ENCODE data around the gene TMEM218.

Gene TMEM218

DNA sequence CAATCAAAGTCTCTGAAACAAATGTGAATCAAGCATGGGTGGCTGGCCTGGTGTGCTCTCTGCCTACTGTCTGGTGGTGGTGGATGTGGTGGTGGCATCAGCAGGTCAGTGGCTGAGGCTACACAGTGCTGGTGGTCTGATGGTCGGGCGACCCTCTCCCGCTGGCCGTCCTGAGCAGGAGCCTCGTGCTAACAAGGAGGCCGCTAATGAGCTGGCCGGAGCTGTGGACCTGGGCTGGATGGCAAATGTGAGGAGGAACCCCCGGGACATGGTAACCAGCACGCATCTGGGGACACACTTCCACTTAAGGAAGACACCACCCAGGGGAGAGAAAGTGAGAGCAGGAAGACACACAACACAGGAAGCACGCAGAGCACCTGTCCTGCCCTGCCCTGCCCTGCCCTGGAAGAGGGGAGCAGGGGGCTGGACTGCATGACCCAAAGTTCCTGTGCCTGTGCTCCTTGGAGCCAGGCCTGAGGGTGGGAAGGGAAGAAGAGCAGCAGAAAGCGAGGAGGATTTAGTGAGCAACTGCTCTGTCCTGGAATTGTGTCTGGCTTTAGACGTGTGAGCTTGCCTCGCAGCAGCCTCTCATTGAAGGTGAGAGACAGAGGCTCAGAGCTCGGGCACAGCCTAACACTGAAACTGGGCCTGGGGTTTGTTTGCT is 24.7 kb downstream of the TMEM218 start:
- Mint-ChIP-seq H3K4me1 (peaks cover 9% of the 10 kb centered on the region), H3K36me3 (ENCODE audit: low read depth) (no peaks in the 10 kb centered on the region), H3K4me3 (no peak overlapping the region), H3K27ac (no peak overlapping the region), H3K9me3 (no peaks in the 10 kb centered on the region), H3K27me3 (ENCODE audit: low read depth) (no peaks in the 10 kb centered on the region)
- TF ChIP-seq, protein P1, sequence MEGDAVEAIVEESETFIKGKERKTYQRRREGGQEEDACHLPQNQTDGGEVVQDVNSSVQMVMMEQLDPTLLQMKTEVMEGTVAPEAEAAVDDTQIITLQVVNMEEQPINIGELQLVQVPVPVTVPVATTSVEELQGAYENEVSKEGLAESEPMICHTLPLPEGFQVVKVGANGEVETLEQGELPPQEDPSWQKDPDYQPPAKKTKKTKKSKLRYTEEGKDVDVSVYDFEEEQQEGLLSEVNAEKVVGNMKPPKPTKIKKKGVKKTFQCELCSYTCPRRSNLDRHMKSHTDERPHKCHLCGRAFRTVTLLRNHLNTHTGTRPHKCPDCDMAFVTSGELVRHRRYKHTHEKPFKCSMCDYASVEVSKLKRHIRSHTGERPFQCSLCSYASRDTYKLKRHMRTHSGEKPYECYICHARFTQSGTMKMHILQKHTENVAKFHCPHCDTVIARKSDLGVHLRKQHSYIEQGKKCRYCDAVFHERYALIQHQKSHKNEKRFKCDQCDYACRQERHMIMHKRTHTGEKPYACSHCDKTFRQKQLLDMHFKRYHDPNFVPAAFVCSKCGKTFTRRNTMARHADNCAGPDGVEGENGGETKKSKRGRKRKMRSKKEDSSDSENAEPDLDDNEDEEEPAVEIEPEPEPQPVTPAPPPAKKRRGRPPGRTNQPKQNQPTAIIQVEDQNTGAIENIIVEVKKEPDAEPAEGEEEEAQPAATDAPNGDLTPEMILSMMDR (IDR thresholded peaks at IDR 0.05; ENCODE audit: unreplicated experiment in 3 of 3), result no peak

DNA sequence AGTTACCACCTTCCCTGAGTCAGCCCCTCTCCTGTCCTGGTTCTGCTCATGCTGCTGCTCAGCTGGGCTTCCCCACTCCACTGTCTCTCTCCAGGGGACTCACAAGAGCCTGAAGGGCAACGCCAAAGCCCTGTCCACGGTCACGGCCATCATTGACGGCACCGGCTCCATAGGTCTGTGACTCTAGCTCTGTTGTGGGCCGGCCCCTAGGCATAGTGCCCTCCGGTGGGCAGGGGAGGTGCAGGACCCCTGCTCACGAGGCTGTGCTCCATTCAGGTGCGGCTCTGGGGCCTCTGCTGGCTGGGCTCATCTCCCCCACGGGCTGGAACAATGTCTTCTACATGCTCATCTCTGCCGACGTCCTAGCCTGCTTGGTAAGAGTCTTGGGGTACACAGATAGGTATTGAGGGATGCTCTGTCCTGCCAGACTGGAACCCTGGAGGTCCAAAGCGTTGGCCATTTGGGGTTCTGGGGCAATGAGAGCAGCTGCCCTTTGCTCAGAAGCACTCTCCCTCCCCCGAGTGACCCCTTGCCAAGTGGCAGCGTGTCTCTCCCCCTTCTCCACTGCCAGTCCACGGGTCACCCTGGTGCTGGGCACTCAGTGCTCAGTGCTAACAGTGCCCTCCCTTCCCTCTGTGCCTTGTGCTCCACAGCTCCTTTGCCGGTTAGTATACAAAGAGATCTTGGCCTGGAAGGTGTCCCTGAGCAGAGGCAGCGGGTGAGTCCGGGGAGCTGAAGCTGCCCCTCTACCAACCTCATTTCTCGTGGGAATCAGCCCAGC is 25.9 kb downstream of the TMEM218 start:
- H3K4me3 Mint-ChIP-seq, result no peak overlapping the region
- H3K36me3 Mint-ChIP-seq (ENCODE audit: low read depth), result no peaks in the 10 kb centered on the region
- no peaks in the 10 kb centered on the region for H3K9me3 Mint-ChIP-seq
- TF ChIP-seq, protein P1 (IDR thresholded peaks at IDR 0.05; ENCODE audit: unreplicated experiment in 3 of 3), result no peak
- H3K27me3 Mint-ChIP-seq (ENCODE audit: low read depth), result no peaks in the 10 kb centered on the region
- H3K4me1 Mint-ChIP-seq, result no peaks in the 10 kb centered on the region
- H3K27ac Mint-ChIP-seq, result no peak overlapping the region

DNA sequence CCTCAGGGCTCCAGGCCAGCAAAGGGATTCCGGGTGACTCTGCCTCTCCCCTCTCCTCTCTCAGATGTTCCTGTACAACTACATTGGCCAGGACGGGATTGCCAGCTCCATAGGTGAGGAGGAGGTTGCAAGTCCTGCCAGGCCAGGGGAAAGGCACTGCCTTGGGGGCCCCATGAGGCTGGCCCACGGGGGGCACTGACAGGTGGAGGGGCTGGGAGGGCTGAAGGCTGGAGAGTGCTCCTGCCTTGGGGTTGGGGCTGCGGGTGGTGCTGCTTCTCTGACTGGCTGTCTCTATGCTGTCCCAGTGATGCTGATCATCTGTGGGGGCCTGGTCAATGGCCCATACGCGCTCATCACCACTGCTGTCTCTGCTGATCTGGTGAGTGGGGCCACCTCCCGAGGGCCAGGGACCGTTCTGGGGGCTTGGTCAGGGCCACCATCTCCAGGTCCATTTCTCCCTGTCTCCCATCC is 26.6 kb downstream of the TMEM218 start:
- Mint-ChIP-seq H3K27ac (no peak overlapping the region), H3K9me3 (no peaks in the 10 kb centered on the region), H3K36me3 (ENCODE audit: low read depth) (no peaks in the 10 kb centered on the region), H3K27me3 (ENCODE audit: low read depth) (no peaks in the 10 kb centered on the region), H3K4me1 (no peaks in the 10 kb centered on the region), H3K4me3 (no peak overlapping the region)
- TF ChIP-seq, protein P1 (IDR thresholded peaks at IDR 0.05; ENCODE audit: unreplicated experiment in 3 of 3), result no peak

DNA sequence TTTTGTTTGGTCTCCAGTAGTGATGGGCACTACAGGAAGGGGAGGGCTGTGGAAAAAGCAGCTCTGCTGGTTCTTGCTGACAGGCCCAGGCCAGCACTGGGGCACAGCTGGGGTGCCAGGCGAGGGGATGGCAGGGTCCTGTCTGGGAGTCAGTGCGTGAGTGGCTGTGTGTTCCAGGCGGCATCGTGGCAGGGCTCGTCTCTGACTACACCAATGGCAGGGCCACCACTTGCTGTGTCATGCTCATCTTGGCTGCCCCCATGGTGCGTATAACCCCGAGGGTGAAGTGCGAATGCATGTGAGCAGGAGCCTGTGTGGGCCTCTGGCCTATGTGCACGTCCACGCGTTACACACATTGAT is 27.4 kb downstream of the TMEM218 start:
- Mint-ChIP-seq H3K27me3 (ENCODE audit: low read depth) (no peaks in the 10 kb centered on the region), H3K4me3 (no peak overlapping the region), H3K4me1 (no peaks in the 10 kb centered on the region), H3K27ac (no peak overlapping the region), H3K36me3 (ENCODE audit: low read depth) (no peaks in the 10 kb centered on the region), H3K9me3 (no peaks in the 10 kb centered on the region)
- TF ChIP-seq, protein P1 (IDR thresholded peaks at IDR 0.05; ENCODE audit: unreplicated experiment in 3 of 3), result no peak

DNA sequence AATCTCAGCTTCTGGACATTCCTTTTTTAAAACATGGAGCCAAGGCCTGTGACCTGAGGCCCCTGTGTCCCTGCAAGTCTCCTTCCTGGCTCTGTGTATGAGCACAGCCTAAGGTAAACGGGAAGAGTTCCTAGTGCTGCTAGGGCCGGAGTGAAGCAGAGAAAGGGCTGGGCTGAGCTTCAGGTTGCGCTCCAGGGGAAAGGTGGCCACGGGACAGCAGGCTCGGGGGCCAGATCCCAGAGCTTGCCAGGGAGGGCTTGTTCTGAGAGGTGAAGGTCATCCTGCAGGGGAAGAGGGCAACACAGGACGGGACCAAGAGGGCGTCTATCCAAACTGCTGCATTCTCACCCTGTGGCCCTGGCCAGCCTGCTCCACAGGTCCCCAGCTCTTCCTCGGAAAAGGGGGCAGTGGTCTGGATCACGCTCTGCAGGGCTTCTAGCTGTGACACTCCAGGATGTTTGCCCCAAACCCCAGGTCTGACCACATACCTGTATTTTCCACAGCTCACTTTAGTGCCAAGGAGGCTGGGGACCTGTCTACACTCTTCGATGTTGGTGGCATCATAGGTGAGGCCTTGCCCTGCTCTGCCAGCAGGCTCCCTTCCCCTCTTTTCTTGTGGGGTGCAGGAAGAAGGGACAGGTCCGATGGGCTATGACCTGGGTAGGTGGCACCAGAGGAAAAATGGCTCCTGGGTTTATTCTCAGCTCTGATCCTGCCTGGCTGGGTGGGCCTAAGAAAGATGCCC is 27.9 kb downstream of the TMEM218 start:
- TF ChIP-seq, protein P1 (IDR thresholded peaks at IDR 0.05; ENCODE audit: unreplicated experiment in 3 of 3), result no peak
- Mint-ChIP-seq H3K27ac (no peak overlapping the region), H3K27me3 (ENCODE audit: low read depth) (no peaks in the 10 kb centered on the region), H3K4me3 (no peak overlapping the region), H3K4me1 (no peaks in the 10 kb centered on the region), H3K9me3 (no peaks in the 10 kb centered on the region), H3K36me3 (ENCODE audit: low read depth) (no peaks in the 10 kb centered on the region)
